SKM-1 (cell line): ENCODE results near the gene SMARCB1.

Source experiments
- DNase-seq: peaks from one replicate; lab custom pipeline; 2025; ENCODE audit not compliant: unreplicated experiment; lab: John Stamatoyannopoulos, UW

Gene SMARCB1

GRCh38 chr22:23779731-23780130 is 7.0 kb upstream of the SMARCB1 start:
- DNase-seq: no peak

GRCh38 chr22:23780146-23780748 is 6.5 kb upstream of the SMARCB1 start:
- DNase-seq: no peak

- DNase-seq: no peak
Observed at GRCh38 chr22:23781065-23781464, 5.7 kb upstream of the SMARCB1 start.

- no peak for DNase-seq
Observed at GRCh38 chr22:23781511-23782183, 5.1 kb upstream of the SMARCB1 start.

GRCh38 chr22:23782252-23782651 is 4.5 kb upstream of the SMARCB1 start:
- DNase-seq: no peak

GRCh38 chr22:23782703-23783102 is 4.1 kb upstream of the SMARCB1 start:
- no peak for DNase-seq

- DNase-seq: no peak
Observed at GRCh38 chr22:23783265-23784150, 3.3 kb upstream of the SMARCB1 start.

GRCh38 chr22:23784215-23784732 is 2.5 kb upstream of the SMARCB1 start:
- no peak for DNase-seq

- DNase-seq: no peak
Observed at GRCh38 chr22:23786261-23786710, 480 bp upstream of the SMARCB1 start.

- no peak for DNase-seq
Observed at GRCh38 chr22:23787600-23787896, 782 bp downstream of the SMARCB1 start.

GRCh38 chr22:23787910-23788309 is 1.1 kb downstream of the SMARCB1 start:
- DNase-seq: no peak

GRCh38 chr22:23789121-23789520 is 2.4 kb downstream of the SMARCB1 start:
- DNase-seq: no peak

- no peak for DNase-seq
Observed at GRCh38 chr22:23789638-23790037, 2.9 kb downstream of the SMARCB1 start.

GRCh38 chr22:23790819-23791737 is 4.3 kb downstream of the SMARCB1 start:
- DNase-seq: no peak

- no peak for DNase-seq
Observed at GRCh38 chr22:23791738-23792645, 5.2 kb downstream of the SMARCB1 start.

- DNase-seq: no peak
Observed at GRCh38 chr22:23793326-23793725, 6.6 kb downstream of the SMARCB1 start.

- DNase-seq: no peak
Observed at GRCh38 chr22:23796461-23796860, 9.7 kb downstream of the SMARCB1 start.

- DNase-seq: no peak
Observed at GRCh38 chr22:23800297-23801237, 13.8 kb downstream of the SMARCB1 start.
